HepG2 (cell line): ENCODE data around the gene FKBP1A. TPM values are rescaled to one million over a fixed set of nuclear protein-coding genes. Genes with fewer than 3 reads are reported as not detected.

Experiments used
- CCAR2 ChIP-seq: fragments of 200-400 bp; formaldehyde crosslinking; optimal IDR thresholded peaks from 2 replicates; pipeline ENCODE3; 2018; ENCODE audit warnings: low read depth, mild to moderate bottlenecking, low read length, moderate library complexity
- ESRRA ChIP-seq: sonication (generic); formaldehyde crosslinking; IDR thresholded peaks from 2 replicates; pipeline ENCODE4 v1.5.1; 2020; ENCODE audit warnings: mild to moderate bottlenecking, low read depth, missing genetic modification reagents
- FOSL1 ChIP-seq: sonication (generic); formaldehyde crosslinking; IDR thresholded peaks from 2 replicates; pipeline ENCODE4 v1.9.0; 2021; ENCODE audit warnings: missing genetic modification reagents, borderline replicate concordance
- FOXK2 ChIP-seq: fragments of 450-650 bp; IDR thresholded peaks from 2 replicates; pipeline ENCODE4 v1.6.1; 2016
- MAF1 ChIP-seq: sonication (generic); formaldehyde crosslinking; IDR thresholded peaks from 2 replicates; pipeline ENCODE4 v1.5.0; 2020; ENCODE audit warnings: missing genetic modification reagents, borderline replicate concordance
- PAX8 ChIP-seq: sonication (generic); formaldehyde crosslinking; IDR thresholded peaks from 2 replicates; pipeline ENCODE4 v1.8.0; 2022; ENCODE audit warnings: mild to moderate bottlenecking, missing genetic modification reagents, borderline replicate concordance
- SALL1 ChIP-seq: sonication (generic); formaldehyde crosslinking; IDR thresholded peaks from 2 replicates; pipeline ENCODE4 v1.8.0; 2022; ENCODE audit warnings: mild to moderate bottlenecking, missing genetic modification reagents
- SRSF4 ChIP-seq: fragments of 200-400 bp; formaldehyde crosslinking; IDR thresholded peaks from one replicate; pipeline ENCODE4 v1.6.1; 2018; ENCODE audit warnings: mild to moderate bottlenecking, low read depth, low read length, moderate library complexity; ENCODE audit not compliant: poor library complexity, severe bottlenecking
- STAG1 ChIP-seq: sonication (generic); formaldehyde crosslinking; IDR thresholded peaks from 2 replicates; pipeline ENCODE4 v1.4.0; 2020; ENCODE audit warnings: missing genetic modification reagents
- TBX3 ChIP-seq: fragments of 450-650 bp; IDR thresholded peaks from 2 replicates; pipeline ENCODE4 v1.6.1; 2017; ENCODE audit warnings: antibody characterized with exemption, mild to moderate bottlenecking, inconsistent platforms, borderline replicate concordance
- TCF7L2 ChIP-seq: IDR thresholded peaks from 2 replicates; pipeline ENCODE4 v1.6.1; 2011; ENCODE audit warnings: mild to moderate bottlenecking, low read depth, low read length, moderate library complexity
- ZMYM4 ChIP-seq: sonication (generic); formaldehyde crosslinking; IDR thresholded peaks from 2 replicates; pipeline ENCODE4 v1.8.1; 2023; ENCODE audit warnings: mild to moderate bottlenecking, missing genetic modification reagents
- ZNF317 ChIP-seq: sonication (generic); formaldehyde crosslinking; IDR thresholded peaks from 2 replicates; pipeline ENCODE4 v1.5.0; 2020; ENCODE audit warnings: mild to moderate bottlenecking, missing genetic modification reagents
- ZNF670 ChIP-seq: sonication (generic); formaldehyde crosslinking; IDR thresholded peaks from 2 replicates; pipeline ENCODE4 v1.8.0; 2022; ENCODE audit warnings: mild to moderate bottlenecking, missing genetic modification reagents, borderline replicate concordance
- ZNF766 ChIP-seq: sonication (generic); formaldehyde crosslinking; IDR thresholded peaks from 2 replicates; pipeline ENCODE4 v1.5.0; 2020; ENCODE audit warnings: missing genetic modification reagents, borderline replicate concordance
- ZNF792 ChIP-seq: IDR thresholded peaks from 2 replicates; pipeline ENCODE4 v1.6.1; 2016
- ZSCAN31 ChIP-seq: sonication (generic); formaldehyde crosslinking; IDR thresholded peaks from 2 replicates; pipeline ENCODE4 v1.5.0; 2020; ENCODE audit warnings: low read depth, mild to moderate bottlenecking, missing genetic modification reagents
- polyA plus RNA-seq, 8 experiments: library from polyadenylated mRNA; depleted of rRNA in 3 of 8; stranded (reverse) in 7 of 8; unstranded in 1 of 8; fragments of >200 nt; fragmentation: Illumina TruSeq in 4 of 8; extraction: Trizol in 4 of 8; gene quantifications; 2 replicates each; pipeline versions ENCODE4 v1.2.1 to v1.2.3, GENCODE V29; 2011 to 2016; ENCODE audit warnings: low read depth in 4 of 8, missing spikeins in 1 of 8, mixed read lengths in 1 of 8; ENCODE audit not compliant: insufficient read depth in 1 of 8
- total RNA-seq, 5 experiments: library from RNA; depleted of rRNA; stranded (reverse); fragments of >200 nt; fragmentation: Illumina TruSeq; extraction: Trizol; gene quantifications; 2 replicates each; pipeline ENCODE4 v1.2.3, GENCODE V29; 2016; ENCODE audit warnings: low read depth in 1 of 5
- TF ChIP-seq, protein P1 (sequence below): sonication (generic); formaldehyde crosslinking; IDR thresholded peaks from 2 replicates; pipeline ENCODE4 v1.5.1; 2020; ENCODE audit warnings: missing genetic modification reagents, mild to moderate bottlenecking, borderline replicate concordance
- TF ChIP-seq, protein P2 (sequence below): sonication (generic); formaldehyde crosslinking; IDR thresholded peaks from 2 replicates; pipeline ENCODE4 v1.8.1; 2023; ENCODE audit warnings: mild to moderate bottlenecking, missing genetic modification reagents, borderline replicate concordance
- TF ChIP-seq, protein P3 (sequence below): sonication (generic); formaldehyde crosslinking; IDR thresholded peaks from 2 replicates; pipeline ENCODE4 v1.8.0; 2022; ENCODE audit warnings: missing genetic modification reagents, mild to moderate bottlenecking, moderate library complexity, borderline replicate concordance
- TF ChIP-seq, protein P4 (sequence below): sonication (generic); formaldehyde crosslinking; IDR thresholded peaks from 2 replicates; pipeline ENCODE4 v1.4.0; 2020; ENCODE audit warnings: missing genetic modification reagents, borderline replicate concordance

Gene FKBP1A
- total and polyA plus RNA-seq, 2 of the 13 experiments (the other 11 are each of a cell fraction or from before 2014, with no cell fraction given) = 119 to 468 TPM

DNA sequence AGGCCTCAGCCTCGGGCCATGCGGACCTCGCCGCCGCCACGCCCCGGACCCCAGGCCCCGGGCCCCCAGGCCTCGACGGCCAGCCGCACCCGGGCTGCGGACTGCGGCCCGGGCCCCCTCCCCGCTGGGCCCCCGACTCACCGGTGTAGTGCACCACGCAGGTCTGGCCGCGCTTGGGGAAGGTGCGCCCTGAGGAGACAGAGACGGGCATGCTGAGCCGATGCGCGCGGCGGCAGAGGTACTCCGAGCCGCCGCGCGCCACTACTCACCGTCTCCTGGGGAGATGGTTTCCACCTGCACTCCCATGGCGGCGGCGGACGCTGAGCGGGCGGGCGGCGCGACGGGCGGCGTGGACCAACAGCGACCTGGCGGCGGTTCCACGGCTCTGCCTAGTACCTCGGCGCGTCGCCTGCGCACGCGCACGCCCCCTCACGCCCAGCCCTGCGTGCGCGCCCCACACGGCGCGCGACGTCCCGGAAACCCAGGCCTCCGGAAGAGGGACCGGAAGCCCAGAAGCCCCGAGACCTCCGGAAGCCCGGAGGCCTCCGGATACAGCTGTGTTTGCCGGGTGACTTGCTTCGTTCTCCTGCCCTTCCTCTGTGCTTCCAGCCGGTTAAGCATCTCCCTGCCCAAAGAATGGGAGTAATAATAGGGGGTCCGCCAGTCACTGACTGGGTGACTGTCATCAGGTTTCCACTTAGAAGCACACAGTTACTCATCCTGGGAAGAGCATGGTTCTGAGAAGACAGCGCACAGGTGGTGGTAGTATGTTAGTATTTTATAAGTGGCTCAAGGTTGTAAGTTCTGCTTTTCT lies at the start of gene FKBP1A (continued):
- TF ChIP-seq, protein P1, sequence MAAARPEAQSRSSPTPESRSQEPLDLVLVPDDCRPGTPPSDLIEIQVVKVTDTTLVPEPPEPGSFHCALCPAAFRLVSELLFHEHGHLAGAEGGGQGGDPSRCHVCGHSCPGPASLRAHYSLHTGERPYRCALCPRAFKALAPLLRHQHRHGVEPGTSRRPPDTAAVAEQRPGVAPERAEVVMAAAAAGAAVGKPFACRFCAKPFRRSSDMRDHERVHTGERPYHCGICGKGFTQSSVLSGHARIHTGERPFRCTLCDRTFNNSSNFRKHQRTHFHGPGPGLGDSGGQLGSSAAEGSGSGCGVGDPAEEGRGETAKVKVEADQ (CRISPR knock-in tag) = peak; percentile 70; the same call in 1 of the 2 replicates
- TF ChIP-seq ZNF792 (CRISPR knock-in tag) = peak; percentile 90
- peak; percentile 81; the same call in 1 of the 2 replicates for TF ChIP-seq SALL1
- TF ChIP-seq ZNF317 = no peak
- 0 out of 2 replicates have a peak, but pooled peaks have one; percentile 2 for TF ChIP-seq STAG1 (CRISPR knock-in tag)
- TF ChIP-seq, protein P2, sequence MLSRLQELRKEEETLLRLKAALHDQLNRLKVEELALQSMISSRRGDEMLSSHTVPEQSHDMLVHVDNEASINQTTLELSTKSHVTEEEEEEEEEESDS = peak; percentile 77; the same call in 1 of the 2 replicates
- no peak for TF ChIP-seq MAF1 (CRISPR knock-in tag)
- TF ChIP-seq PAX8 (CRISPR knock-in tag) = peak; percentile 74
- no peak; the same call in 1 of the 2 replicates for TF ChIP-seq ZNF670
- TF ChIP-seq CCAR2 = no peak
- TF ChIP-seq TBX3 = no peak
- TF ChIP-seq ZSCAN31 (CRISPR knock-in tag) = 0 out of 2 replicates have a peak, but pooled peaks have one; percentile 47
- no peak for TF ChIP-seq FOSL1 (CRISPR knock-in tag)
- TF ChIP-seq, protein P3, sequence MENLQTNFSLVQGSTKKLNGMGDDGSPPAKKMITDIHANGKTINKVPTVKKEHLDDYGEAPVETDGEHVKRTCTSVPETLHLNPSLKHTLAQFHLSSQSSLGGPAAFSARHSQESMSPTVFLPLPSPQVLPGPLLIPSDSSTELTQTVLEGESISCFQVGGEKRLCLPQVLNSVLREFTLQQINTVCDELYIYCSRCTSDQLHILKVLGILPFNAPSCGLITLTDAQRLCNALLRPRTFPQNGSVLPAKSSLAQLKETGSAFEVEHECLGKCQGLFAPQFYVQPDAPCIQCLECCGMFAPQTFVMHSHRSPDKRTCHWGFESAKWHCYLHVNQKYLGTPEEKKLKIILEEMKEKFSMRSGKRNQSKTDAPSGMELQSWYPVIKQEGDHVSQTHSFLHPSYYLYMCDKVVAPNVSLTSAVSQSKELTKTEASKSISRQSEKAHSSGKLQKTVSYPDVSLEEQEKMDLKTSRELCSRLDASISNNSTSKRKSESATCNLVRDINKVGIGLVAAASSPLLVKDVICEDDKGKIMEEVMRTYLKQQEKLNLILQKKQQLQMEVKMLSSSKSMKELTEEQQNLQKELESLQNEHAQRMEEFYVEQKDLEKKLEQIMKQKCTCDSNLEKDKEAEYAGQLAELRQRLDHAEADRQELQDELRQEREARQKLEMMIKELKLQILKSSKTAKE (CRISPR knock-in tag) = 0 out of 2 replicates have a peak, but pooled peaks have one; percentile 30
- TF ChIP-seq, protein P4, sequence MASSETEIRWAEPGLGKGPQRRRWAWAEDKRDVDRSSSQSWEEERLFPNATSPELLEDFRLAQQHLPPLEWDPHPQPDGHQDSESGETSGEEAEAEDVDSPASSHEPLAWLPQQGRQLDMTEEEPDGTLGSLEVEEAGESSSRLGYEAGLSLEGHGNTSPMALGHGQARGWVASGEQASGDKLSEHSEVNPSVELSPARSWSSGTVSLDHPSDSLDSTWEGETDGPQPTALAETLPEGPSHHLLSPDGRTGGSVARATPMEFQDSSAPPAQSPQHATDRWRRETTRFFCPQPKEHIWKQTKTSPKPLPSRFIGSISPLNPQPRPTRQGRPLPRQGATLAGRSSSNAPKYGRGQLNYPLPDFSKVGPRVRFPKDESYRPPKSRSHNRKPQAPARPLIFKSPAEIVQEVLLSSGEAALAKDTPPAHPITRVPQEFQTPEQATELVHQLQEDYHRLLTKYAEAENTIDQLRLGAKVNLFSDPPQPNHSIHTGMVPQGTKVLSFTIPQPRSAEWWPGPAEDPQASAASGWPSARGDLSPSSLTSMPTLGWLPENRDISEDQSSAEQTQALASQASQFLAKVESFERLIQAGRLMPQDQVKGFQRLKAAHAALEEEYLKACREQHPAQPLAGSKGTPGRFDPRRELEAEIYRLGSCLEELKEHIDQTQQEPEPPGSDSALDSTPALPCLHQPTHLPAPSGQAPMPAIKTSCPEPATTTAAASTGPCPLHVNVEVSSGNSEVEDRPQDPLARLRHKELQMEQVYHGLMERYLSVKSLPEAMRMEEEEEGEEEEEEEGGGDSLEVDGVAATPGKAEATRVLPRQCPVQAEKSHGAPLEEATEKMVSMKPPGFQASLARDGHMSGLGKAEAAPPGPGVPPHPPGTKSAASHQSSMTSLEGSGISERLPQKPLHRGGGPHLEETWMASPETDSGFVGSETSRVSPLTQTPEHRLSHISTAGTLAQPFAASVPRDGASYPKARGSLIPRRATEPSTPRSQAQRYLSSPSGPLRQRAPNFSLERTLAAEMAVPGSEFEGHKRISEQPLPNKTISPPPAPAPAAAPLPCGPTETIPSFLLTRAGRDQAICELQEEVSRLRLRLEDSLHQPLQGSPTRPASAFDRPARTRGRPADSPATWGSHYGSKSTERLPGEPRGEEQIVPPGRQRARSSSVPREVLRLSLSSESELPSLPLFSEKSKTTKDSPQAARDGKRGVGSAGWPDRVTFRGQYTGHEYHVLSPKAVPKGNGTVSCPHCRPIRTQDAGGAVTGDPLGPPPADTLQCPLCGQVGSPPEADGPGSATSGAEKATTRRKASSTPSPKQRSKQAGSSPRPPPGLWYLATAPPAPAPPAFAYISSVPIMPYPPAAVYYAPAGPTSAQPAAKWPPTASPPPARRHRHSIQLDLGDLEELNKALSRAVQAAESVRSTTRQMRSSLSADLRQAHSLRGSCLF (CRISPR knock-in tag) = no peak
- peak; percentile 94 for TF ChIP-seq ZMYM4 (CRISPR knock-in tag)
- TF ChIP-seq SRSF4 = no peak
- no peak for TF ChIP-seq FOXK2
- peak; percentile 71; the same call in 1 of the 2 replicates for TF ChIP-seq ESRRA (CRISPR knock-in tag)
- TF ChIP-seq ZNF766 (CRISPR knock-in tag) = 0 out of 2 replicates have a peak, but pooled peaks have one; percentile 48
- no peak for TF ChIP-seq TCF7L2
